ENCODE results near the gene HOGA1.

Gene HOGA1

GRCh38 chr10:97580421-97581367 lies 3.5 kb upstream of the HOGA1 start:
- DNase-seq: no peak

GRCh38 chr10:97582169-97582568 lies 2.0 kb upstream of the HOGA1 start:
- DNase-seq: no peak

DNA sequence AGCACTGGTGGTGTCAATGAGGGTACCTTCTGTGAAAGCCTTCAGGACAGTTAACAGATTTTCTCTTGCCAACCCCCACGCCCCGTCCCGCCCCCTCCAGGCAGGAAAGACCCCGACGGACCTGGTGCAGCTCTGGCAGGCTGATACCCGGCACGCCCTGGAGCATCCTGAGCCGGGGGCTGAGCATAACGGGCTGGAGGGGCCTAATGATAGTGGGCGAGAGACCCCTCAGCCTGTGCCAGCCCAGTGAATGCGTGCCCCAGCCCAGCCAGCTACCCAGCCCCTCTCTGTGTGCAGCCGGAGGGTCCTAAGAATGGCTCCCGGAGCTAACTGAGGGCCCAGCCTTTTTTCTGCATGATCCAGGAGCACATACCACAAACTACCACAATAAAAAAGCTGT lies 713 bp upstream of the HOGA1 start:
- no peak for DNase-seq

- no peak for DNase-seq
Observed at GRCh38 chr10:97584798-97585438, 729 bp downstream of the HOGA1 start.

DNA sequence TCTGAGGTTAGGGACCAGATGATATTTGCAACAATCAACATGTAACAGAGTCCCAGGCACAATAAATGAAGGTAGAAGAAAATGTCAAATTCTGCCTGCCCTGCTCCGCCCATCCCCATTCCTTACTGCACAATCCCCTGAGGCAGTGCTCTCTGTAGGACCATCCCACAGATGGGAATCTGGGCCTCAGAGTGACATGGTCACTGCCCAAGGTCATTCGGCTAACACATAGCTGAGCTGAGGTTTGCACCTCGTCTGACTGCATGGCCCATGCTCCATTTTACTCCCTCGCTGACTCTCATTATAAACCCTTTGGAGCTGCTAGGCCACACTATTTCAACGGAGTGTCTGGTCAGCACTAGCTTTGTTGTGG lies 1.2 kb downstream of the HOGA1 start:
- DNase-seq: no peak

DNA sequence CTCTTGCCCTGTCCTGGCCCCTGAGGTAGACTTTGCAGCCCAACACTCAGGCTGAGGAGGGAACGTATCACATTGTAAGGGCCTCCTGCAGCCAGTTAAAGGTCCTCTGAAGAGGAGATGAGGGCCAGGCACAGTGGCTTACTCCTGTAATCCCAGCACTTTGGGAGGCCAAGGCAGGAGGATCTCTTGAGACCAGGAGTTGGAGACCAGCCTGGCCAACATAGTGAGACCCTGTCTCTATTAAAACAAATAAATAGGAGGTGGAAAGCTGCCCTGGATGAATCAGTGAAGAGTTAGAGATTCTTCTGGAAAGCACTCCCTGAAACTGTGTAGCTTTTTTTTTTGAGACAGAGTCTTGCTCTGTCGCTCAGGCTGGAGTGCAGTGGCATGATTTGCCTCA lies 3.0 kb downstream of the HOGA1 start:
- no peak for DNase-seq

GRCh38 chr10:97589479-97589878 lies 5.3 kb downstream of the HOGA1 start, which contains the start of gene C10orf62:
Gene C10orf62, plus strand, starts transcription at chr10:97589721. Its CDS starts 177 bp downstream, at chr10:97589898.
- no peak for DNase-seq

GRCh38 chr10:97590082-97590747 lies 6.0 kb downstream of the HOGA1 start:
- DNase-seq: no peak

DNA sequence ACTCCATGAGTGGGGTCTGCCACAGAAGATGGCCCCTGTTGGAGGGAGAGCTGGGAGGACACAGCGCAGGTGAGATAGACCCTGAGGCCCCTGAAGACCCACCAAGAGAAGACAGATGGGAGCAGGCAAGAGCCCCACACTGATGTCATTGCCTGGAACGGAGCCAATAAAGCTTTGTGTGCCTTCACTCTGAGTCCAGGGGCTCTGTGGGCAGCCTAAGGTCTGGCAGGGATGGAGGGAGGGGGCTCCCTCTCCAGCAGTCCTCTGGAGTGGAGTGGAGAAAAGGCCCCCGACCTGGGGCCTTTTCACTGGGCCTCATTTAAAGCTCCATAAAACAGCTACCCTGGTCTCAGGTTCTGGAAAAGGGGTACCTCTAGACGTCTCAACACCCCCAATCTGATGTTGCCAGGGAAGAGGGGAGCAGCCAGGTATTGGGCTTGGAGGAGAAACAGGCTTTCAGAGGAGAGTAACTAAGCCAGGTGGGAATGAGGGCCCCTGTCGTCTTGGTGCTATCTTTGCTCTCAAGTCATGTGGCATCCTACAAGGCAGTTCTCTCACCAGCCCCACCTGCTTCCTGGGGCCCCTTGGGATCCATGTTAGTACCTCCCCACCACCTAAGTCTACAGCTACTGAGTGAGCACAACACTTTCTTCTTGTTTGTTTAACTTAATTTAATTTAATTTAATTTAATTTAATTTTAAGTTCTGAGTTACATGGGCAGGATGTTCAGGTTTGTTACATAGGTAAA lies 6.7 kb downstream of the HOGA1 start:
- DNase-seq: no peak

DNA sequence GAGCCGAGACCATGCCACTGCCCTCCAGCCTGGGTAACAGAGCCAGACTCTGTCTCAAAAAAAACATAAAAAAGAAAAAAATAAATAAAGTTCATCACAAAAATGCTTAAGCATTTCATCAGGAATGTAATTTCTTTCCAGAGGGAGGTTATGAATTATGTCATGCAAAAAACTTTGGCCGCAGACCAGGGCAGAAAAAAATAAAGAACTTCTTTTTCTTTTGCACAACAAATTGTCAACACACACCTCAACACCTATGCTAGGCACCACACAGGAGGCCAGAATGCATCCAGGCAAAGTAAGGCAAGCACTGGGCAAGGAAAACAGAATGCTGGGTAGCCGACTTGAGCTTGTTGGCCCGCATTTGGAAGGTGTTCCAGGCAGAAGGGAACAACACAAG lies 9.2 kb downstream of the HOGA1 start:
- DNase-seq: no peak

DNA sequence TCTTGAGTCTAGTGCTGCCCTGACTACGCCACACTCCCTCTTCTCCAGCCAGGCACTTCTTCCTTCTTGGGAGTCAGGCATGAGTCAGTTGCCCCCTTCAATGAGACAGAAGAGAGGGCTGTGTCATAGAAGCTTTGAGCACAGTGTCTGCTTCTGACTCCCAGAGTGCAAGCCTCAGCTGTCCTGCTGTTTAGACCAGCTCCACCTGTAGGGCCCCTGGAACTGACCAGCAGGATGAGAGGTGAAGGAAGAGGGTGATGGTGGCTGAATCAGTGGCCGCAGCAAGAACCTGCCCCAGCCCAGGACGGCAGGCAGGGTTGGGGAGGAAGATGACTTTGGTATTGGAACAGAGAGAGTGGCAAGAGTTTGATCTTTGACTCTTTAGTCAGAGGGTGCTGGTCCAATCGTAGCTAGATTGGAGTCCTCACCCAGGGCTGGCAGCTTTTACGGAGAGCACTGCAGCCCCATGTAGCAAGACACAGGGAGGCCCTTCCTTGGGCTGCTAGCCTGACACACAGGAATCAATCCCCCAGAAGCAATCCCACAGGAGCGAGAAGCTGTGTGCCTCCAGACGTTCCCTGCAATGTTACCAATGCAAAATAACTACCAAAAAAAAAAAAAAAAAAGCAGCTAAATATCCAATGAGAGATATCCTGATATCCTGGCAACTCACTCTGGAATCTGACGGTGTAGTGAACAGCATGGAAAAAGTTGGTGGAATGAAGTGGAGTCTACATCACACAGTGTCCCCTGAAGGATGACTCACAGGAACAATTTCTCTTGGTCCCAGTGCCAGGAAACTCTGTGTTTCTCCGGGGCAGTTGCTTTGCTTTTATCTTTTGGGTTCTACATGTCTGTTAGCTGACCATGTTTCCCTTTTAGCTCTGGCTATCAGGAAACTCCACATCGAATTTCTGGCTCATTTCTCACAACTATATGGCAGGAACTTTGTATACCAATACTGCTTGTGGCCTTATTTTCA lies 12.2 kb downstream of the HOGA1 start:
- DNase-seq: peak; percentile 83

DNA sequence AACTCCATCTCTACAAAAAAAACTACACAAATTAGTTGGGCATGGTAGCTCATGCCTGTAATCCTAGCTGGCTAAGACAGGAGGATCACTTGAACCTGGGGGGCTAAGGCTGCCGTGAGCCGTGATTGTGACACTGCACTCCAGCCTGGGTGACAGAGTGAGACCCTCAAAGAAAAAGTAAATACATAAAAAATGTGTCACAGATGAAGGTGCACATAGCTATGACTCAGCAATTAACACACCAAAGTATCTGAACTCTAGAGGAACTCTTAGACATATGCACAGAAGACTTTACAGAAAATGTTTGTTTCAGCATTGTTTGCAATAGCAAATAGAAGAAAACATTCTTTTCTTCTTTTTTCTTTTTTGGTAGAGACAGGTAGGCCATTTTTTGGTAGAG lies 13.6 kb downstream of the HOGA1 start:
- no peak for DNase-seq

- no peak for DNase-seq
Observed at GRCh38 chr10:97598407-97599271, 14.4 kb downstream of the HOGA1 start.

DNA sequence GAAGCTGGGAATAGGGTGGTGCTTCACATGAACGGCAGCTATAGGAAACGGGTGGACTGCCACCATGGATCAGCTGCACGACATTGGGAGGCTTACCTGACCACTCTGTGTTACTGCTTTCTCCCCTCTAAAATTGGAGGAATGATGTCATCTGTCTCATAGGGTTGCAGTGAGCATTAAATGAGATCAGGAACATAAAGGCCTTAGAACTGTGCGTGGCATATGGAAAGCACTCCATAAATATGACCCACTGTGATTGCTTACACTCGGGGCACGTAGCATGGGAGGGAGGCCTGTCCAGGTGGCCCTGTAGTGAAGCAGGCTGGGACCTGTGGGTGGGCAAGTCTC lies 15.1 kb downstream of the HOGA1 start:
- no peak for DNase-seq

GRCh38 chr10:97600616-97601015 lies 16.4 kb downstream of the HOGA1 start:
- DNase-seq: no peak

GRCh38 chr10:97601268-97602215 lies 17.4 kb downstream of the HOGA1 start:
- DNase-seq: no peak

DNA sequence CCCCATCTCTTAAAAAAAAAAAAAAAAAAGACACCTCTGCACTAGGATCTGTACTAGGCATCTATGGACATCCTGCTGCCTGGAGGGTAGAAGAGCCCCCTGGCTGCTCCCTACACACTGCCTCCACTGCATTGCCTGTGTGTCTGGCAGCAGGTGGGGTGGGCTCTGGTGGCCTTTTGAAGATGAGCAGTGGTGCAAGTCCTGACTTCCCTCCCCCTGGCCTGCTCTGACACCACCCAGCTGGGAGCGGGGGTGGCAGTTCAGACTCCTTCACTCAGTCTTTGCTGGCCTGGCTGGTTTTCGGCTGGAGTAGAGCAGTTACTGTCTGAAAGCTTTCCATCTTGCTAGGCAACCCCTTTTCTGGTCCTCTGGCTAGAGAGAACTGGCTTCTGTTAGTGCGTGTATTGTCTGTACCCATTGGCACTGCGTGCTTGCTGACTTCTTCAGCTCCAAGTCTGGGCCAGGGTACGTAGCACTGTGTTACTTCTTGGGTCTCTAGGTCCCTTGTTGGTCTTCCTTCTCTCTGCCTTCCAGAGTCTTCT lies 23.0 kb downstream of the HOGA1 start:
- DNase-seq: no peak

GRCh38 chr10:97608991-97609561 lies 24.9 kb downstream of the HOGA1 start:
- DNase-seq: no peak

- DNase-seq: no peak
Observed at GRCh38 chr10:97611473-97611872, 27.3 kb downstream of the HOGA1 start.

Data from kidney glomerular epithelial cell (primary cell).